ENCODE data around the gene GJD3.
"Not testable (repeated sequence)": the region's sequence is repeated elsewhere in the genome, so short reads cannot be mapped to it uniquely, and the experiment has no call there.

The GJD3 gene

DNA sequence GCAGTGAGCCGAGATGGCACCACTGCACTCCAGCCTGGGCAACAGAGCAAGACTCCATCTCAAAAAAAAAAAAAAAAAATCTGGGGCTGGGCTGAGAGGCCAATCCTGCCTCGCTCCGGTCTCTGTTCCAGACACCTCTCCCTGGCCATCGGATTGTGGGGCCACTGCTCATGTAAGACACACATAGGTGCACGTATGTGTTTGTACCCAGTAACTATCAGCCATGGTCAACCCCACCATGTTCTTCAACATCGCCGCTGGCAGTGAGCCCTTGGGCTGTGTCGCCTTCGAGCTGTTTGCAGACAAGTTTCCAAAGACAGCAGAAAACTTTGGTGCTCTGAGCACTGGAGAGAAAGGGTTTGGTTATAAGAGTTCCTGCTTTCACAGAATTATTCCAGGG lies 3.2 kb upstream of the GJD3 start:
- DNase-seq (ENCODE audit: low read depth): not testable (repeated sequence)

DNA sequence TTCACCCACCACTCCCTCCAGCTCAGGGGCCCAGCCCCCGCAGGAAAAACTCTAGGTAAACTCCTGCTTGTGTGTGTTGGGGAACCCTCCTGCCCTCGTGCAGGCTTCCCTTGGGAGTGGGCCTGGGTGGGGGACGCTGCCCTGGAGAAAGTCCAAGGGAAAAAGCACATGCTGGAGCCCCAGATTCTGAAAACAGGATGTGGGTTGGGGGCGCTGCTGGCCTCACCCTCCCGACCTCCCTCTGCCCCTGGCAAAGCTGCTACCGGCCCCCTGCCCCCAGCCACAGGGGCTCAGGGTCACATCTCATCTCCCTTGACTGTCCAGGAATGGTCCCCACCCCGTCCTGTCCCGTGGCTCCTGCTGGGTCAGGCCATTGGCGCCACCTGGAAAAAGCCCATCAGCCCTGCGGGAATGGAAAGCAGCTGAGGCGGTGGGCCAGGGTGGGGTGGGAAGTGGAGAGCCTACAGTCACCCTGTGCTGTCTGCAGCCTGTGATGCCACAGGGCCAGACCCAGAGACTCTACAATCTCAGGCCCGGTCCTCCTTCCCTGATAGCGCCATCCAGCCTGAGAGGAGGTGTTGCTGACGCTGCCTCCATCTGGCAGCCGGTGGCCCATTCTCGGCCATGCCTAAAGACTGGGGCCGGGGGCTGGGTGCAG lies 2.5 kb upstream of the GJD3 start:
- DNase-seq (ENCODE audit: low read depth): no peak

- no peak for DNase-seq (ENCODE audit: low read depth)
Measured at GRCh38 chr17:40366076-40366860, 1.7 kb upstream of the GJD3 start.

DNA sequence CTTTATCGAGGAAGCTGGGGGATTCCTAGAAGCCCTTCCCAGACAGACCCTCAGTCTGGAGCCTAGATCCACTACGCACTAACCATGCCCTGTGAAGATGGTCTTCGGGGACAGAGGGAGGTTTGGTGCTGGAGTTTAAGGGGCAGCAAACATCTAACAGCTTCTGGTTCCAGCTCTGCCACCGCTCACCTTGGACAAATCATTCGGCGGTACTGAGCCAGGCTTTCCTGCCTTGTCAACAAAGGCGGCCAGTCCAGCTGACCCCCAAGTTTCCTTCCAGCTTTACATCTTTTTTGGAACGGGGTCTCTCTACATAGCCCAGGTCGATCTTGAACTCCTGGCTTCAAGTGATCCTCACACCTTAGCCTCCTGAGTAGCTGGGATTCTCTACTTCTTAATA lies 369 bp upstream of the GJD3 start:
- no peak for DNase-seq (ENCODE audit: low read depth)

- DNase-seq (ENCODE audit: low read depth): no peak
Measured at GRCh38 chr17:40363111-40363827, 1.3 kb downstream of the GJD3 start.

GRCh38 chr17:40362696-40363110 lies 1.8 kb downstream of the GJD3 start:
- peak; percentile 53 for DNase-seq (ENCODE audit: low read depth)

- DNase-seq (ENCODE audit: low read depth): no peak
Measured at GRCh38 chr17:40361925-40362695, 2.4 kb downstream of the GJD3 start.

GRCh38 chr17:40361063-40361924 lies 3.2 kb downstream of the GJD3 start:
- no peak for DNase-seq (ENCODE audit: low read depth)

- DNase-seq (ENCODE audit: low read depth): no peak
Measured at GRCh38 chr17:40360091-40360490, 4.4 kb downstream of the GJD3 start.

DNA sequence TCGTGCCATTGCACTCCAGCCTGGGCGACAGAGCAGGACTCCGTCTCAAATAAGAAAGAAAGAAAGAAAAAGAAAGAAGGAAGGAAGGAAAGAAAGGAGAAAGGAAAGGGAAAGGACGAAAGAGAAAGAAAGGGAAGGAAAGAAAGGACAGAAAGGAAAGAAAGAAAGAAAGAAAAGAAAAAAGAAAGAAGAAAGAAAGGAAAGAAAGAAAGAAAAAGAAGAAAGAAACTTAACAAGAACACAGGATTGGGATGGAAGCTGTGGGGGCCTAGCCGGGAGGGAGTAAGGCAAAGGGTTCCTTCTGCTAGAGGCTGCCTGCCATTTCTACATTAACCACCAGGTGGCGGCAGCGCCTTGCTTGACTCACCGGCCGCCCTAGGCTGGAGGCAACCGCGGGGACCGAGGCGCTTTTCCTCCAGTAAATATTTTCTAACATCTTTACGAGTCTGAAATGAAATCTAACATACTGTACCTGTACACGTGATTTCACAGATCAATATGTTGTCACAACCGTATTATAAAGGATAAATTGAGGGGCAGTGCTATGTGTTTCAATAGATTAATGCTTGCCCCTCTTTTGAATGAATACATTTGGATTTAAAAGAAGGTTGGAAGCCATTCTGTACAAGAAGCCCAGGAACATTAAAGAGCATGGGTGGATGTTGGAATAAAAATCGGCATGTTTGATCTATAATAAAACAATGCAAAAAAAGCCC lies 6.1 kb downstream of the GJD3 start:
- peak; percentile 89 for DNase-seq (ENCODE audit: low read depth)

GRCh38 chr17:40356990-40357881 lies 7.3 kb downstream of the GJD3 start:
- DNase-seq (ENCODE audit: low read depth): no peak

GRCh38 chr17:40355804-40356758 lies 8.5 kb downstream of the GJD3 start:
- DNase-seq (ENCODE audit: low read depth): no peak

- peak; percentile 58 for DNase-seq (ENCODE audit: low read depth)
Measured at GRCh38 chr17:40355123-40355803, 9.3 kb downstream of the GJD3 start.

GRCh38 chr17:40354221-40355122 lies 10.1 kb downstream of the GJD3 start:
- DNase-seq (ENCODE audit: low read depth): no peak

DNA sequence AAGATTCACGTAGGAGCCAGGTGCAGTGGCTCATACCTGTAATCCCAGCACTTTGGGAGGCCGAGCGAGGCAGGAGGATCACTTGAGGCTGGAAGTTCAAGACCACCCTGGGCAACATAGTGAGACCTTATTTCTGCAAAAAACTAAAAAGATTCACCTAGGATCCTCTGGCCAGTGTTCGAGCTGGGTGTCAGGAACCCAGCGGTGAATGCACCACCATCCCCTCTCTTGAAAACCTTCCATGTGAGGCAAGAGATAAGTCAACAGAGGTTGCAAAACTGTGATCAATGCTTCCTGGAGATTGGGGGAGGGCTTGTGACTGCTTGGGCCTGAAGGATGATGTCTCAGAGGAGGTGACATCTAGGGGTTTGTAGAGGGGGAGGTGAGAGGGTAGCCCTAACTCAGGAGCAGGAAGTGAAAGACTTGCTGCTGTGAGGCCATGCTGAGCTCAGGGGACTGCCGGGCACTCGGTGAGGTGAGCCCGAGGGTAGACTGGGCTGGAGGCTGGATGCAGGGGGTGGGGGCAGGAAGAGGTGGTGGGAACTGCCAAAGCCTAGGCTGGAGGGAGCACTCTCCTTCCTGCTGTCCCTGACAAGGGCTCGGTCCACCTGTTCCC lies 11.7 kb downstream of the GJD3 start:
- no peak for DNase-seq (ENCODE audit: low read depth)

- no peak for DNase-seq (ENCODE audit: low read depth)
Measured at GRCh38 chr17:40352237-40352778, 12.2 kb downstream of the GJD3 start.
